MCF 10A (cell line): ENCODE measurements around the gene OR13C4. TPM values are rescaled to one million over a fixed set of nuclear protein-coding genes. Genes with fewer than 3 reads are reported as not detected.

Experiments
- Bru-seq: library from RNA; stranded (reverse); fragments of 400-500 nt; gene quantifications from one replicate; lab custom pipeline; 2021; lab: Mats Ljungman, UMichigan
- BruChase-seq, 2 experiments: library from RNA; stranded (reverse); fragments of 400-500 nt; gene quantifications; one replicate each; lab custom pipeline; 2021; lab: Mats Ljungman, UMichigan
- BruUV-seq: library from RNA; stranded (reverse); fragments of 400-500 nt; replicated peaks from 2 replicates; lab custom pipeline; 2021; lab: Mats Ljungman, UMichigan
- CTCF ChIA-PET: fragments of 300-600 bp; sonication (Branson Sonifier 250); formaldehyde crosslinking; extraction: SDS; loops from one replicate; lab custom pipeline; 2021; ENCODE audit warnings: antibody characterized with exemption, inconsistent platforms; lab: Yijun Ruan, JAX
- POLR2A ChIA-PET: fragments of 300-600, 350-650 bp; sonication (Branson Sonifier 250); formaldehyde crosslinking; extraction: SDS; loops from one replicate; lab custom pipeline; 2020; ENCODE audit warnings: antibody characterized with exemption, inconsistent platforms; lab: Yijun Ruan, JAX
- DNase-seq: peaks from one replicate; pipeline ENCODE4 v3.0.0-alpha.2; 2018; ENCODE audit not compliant: unreplicated experiment
- H3K27ac Mint-ChIP-seq: one replicate; pipeline ENCODE4 v1.8.0; 2022; ENCODE audit warnings: mild to moderate bottlenecking, low read depth, mixed read lengths; ENCODE audit not compliant: unreplicated experiment
- H3K27me3 Mint-ChIP-seq: one replicate; pipeline ENCODE4 v1.8.0; 2022; ENCODE audit warnings: mixed read lengths; ENCODE audit not compliant: insufficient read depth, unreplicated experiment
- H3K36me3 Mint-ChIP-seq: one replicate; pipeline ENCODE4 v1.8.0; 2022; ENCODE audit warnings: mild to moderate bottlenecking, moderate library complexity, mixed read lengths; ENCODE audit not compliant: insufficient read depth, unreplicated experiment
- H3K4me1 Mint-ChIP-seq: one replicate; pipeline ENCODE4 v1.8.0; 2022; ENCODE audit warnings: mixed read lengths; ENCODE audit not compliant: insufficient read depth, unreplicated experiment
- H3K4me3 Mint-ChIP-seq: one replicate; pipeline ENCODE4 v1.8.0; 2022; ENCODE audit warnings: mild to moderate bottlenecking, moderate library complexity, mixed read lengths; ENCODE audit not compliant: unreplicated experiment
- H3K9me3 Mint-ChIP-seq: one replicate; pipeline ENCODE4 v1.8.0; 2022; ENCODE audit warnings: mixed read lengths; ENCODE audit not compliant: unreplicated experiment
- intact Hi-C: fragments of 100-400 bp; cut with micrococcal nuclease; formaldehyde crosslinking; loops from 2 replicates; pipeline ENCODE4 v1.14.1; 2022
- long read RNA-seq: library from polyadenylated mRNA; stranded (forward); transcript quantifications from one replicate; pipeline ENCODE4 v2.0.0, GENCODE V29; 2022
- total RNA-seq: library from RNA; stranded (reverse); gene quantifications from 2 replicates; pipeline ENCODE4 v1.2.3, GENCODE V29; 2022
- TF ChIP-seq, protein P1 (sequence below): fragments of 200-600 bp; IDR thresholded peaks from one replicate; pipeline ENCODE4 v1.8.0; 2022; ENCODE audit warnings: antibody characterized with exemption, mild to moderate bottlenecking; ENCODE audit not compliant: unreplicated experiment

The OR13C4 gene
- total RNA-seq, result not detected in 2 replicates
- not detected for Bru-seq, nascent RNA
- BruChase-seq, experiment 1, labeled RNA remaining after a 6-hour chase, result percentile 24 among the genes with signal in this experiment
- not detected for BruChase-seq, experiment 2, labeled RNA remaining after a 2-hour chase
- long read RNA-seq, result 0 reads

DNA sequence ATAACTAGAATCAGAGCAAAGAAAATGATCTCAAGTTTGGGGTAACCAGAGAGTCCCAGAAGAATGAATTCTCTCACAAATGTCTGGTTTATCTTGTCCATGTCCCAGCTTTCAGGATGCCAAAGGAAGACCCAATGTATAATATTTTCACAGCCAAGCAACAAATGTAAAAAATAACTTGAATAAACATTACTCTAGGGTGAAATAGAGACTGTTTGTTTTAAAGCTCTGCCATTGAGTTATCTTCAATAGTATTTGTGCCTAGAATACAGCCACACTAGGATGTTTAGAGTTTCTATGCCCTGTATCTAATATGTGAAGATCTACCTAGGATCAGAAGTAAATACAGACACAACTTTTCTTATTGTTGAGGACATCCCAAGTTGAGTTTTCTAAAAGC, at the start of gene OR13C4:
TSS of gene OR13C4 (minus strand) at position 101 of the 400 bp plus-strand sequence. CDS start at position 101, 0 bp downstream.
- Mint-ChIP-seq H3K27me3 (no peaks in the 10 kb centered on the region), H3K9me3 (peaks cover 8% of the 10 kb centered on the region), H3K36me3 (no peaks in the 10 kb centered on the region), H3K27ac (no peak within 1 kb of the TSS), H3K4me3 (no peak within 1 kb of the TSS), H3K4me1 (no peaks in the 10 kb centered on the region)
- no TSS peak for BruUV-seq
- POLR2A ChIA-PET, result no interaction called here
- intact Hi-C loops, result no loop called here
- DNase-seq, result no peak
- CTCF ChIA-PET, result no interaction called here
- TF ChIP-seq, protein P1, sequence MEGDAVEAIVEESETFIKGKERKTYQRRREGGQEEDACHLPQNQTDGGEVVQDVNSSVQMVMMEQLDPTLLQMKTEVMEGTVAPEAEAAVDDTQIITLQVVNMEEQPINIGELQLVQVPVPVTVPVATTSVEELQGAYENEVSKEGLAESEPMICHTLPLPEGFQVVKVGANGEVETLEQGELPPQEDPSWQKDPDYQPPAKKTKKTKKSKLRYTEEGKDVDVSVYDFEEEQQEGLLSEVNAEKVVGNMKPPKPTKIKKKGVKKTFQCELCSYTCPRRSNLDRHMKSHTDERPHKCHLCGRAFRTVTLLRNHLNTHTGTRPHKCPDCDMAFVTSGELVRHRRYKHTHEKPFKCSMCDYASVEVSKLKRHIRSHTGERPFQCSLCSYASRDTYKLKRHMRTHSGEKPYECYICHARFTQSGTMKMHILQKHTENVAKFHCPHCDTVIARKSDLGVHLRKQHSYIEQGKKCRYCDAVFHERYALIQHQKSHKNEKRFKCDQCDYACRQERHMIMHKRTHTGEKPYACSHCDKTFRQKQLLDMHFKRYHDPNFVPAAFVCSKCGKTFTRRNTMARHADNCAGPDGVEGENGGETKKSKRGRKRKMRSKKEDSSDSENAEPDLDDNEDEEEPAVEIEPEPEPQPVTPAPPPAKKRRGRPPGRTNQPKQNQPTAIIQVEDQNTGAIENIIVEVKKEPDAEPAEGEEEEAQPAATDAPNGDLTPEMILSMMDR, result no peak

DNA sequence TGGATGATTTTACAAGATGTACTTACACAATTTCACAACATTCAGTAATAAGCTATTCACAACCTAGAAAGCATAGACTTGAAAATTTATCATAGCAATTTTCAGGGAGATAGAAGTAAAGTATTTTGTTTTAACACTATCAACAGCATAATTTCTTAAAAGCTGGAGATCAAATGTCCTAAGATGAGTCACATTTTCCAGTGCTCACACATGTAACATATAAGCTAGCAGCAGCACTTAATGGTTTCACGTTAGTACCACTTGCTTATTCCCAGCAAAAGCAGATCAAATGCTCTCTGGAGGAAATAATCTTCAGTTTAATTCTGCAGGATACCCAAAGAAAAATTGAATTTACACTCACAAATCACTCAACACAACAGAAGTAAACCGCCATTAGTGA, 48.4 kb upstream of the OR13C4 start:
- no TSS peak for BruUV-seq
- Mint-ChIP-seq H3K9me3 (peaks cover 19% of the 10 kb centered on the region), H3K4me1 (no peaks in the 10 kb centered on the region), H3K27me3 (no peaks in the 10 kb centered on the region), H3K4me3 (no peak overlapping the region), H3K36me3 (no peaks in the 10 kb centered on the region), H3K27ac (no peak overlapping the region)
- TF ChIP-seq, protein P1, result no peak
- ChIA-PET CTCF (no interaction called here), POLR2A (interaction anchor here (1.3 kb wide), 1 partner anchor 32 kb away, joined by 3 read pairs; no protein-coding TSS in a partner anchor)
- no peak for DNase-seq
- intact Hi-C loops, result no loop called here

DNA sequence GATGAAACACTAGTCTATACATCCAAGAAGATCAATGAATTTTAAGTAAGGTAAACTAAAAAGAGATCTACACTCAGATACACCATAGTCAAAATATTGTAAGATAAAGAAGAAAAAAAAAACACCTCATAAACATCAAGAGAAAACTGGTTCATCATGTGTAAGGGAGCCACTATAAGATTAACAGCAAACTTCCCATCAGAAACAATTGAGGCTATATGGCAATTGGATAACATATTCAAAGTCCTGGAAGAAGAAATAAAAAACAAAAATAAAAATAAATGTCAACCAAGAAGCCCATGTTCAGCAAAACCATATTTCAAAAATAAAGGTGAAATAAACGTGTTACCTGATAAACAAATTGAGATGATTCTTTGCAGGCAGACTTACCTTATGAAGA, 45.6 kb upstream of the OR13C4 start:
- H3K27ac Mint-ChIP-seq, result no peak overlapping the region
- POLR2A ChIA-PET, result no interaction called here
- intact Hi-C loops, result no loop called here
- no peaks in the 10 kb centered on the region for H3K36me3 Mint-ChIP-seq
- no peak overlapping the region for H3K4me3 Mint-ChIP-seq
- no peaks in the 10 kb centered on the region for H3K27me3 Mint-ChIP-seq
- CTCF ChIA-PET, result no interaction called here
- no peaks in the 10 kb centered on the region for H3K4me1 Mint-ChIP-seq
- BruUV-seq, result no TSS peak
- DNase-seq, result no peak
- TF ChIP-seq, protein P1, result no peak
- H3K9me3 Mint-ChIP-seq, result peaks cover 19% of the 10 kb centered on the region

DNA sequence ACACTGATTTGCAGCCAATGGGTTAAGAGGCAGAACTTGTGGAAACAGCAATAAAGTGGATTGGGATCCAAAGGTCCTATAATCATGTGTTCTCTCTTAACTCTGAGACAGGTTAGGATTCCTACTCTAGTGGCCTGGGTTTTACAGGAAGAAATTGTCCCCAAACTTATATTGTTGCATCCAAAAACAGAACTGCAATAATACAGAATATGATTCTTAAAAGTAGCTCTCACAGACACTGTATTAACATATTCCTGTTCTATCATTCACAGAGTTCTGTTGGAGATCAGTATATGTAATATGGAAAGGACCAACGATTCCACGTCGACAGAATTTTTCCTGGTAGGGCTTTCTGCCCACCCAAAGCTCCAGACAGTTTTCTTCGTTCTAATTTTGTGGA, 41.9 kb upstream of the OR13C4 start, which contains the start of gene OR13C8:
TSS of gene OR13C8 (plus strand) at position 301 of the 400 bp plus-strand sequence. CDS start at position 301, 0 bp downstream.
- Mint-ChIP-seq H3K36me3 (no peaks in the 10 kb centered on the region), H3K9me3 (peaks cover 19% of the 10 kb centered on the region), H3K4me1 (no peaks in the 10 kb centered on the region), H3K4me3 (no peak within 1 kb of the TSS), H3K27ac (no peak within 1 kb of the TSS), H3K27me3 (no peaks in the 10 kb centered on the region)
- intact Hi-C loops, result no loop called here
- BruUV-seq, result no TSS peak
- ChIA-PET CTCF (interaction anchor here (0.6 kb wide), 2 partner anchors 14 to 20 kb away, joined by 3 read pairs; no protein-coding TSS in a partner anchor), POLR2A (no interaction called here)
- TF ChIP-seq, protein P1, result no peak
- DNase-seq, result no peak
